A204.1 (cell line): Measurements from ENCODE around the gene EZH2.

Experiments
- FAIRE-seq: peaks from 2 replicates; lab custom pipeline; 2012; peaks lifted over from hg19 to GRCh38; lab: Jason Lieb, UNC

The EZH2 gene

GRCh38 chr7:148854983-148855382 lies 29.1 kb downstream of the EZH2 start:
- no peak for FAIRE-seq

GRCh38 chr7:148852272-148852671 lies 31.8 kb downstream of the EZH2 start:
- no peak for FAIRE-seq

GRCh38 chr7:148850564-148850963 lies 33.5 kb downstream of the EZH2 start:
- FAIRE-seq = no peak

GRCh38 chr7:148849393-148850098 lies 34.5 kb downstream of the EZH2 start:
- FAIRE-seq = no peak

GRCh38 chr7:148847815-148848734 lies 36.0 kb downstream of the EZH2 start:
- no peak for FAIRE-seq

GRCh38 chr7:148838905-148839304 lies 45.2 kb downstream of the EZH2 start:
- no peak for FAIRE-seq

- FAIRE-seq = no peak
Measured at GRCh38 chr7:148835854-148836253, 48.2 kb downstream of the EZH2 start.

- FAIRE-seq = no peak
Measured at GRCh38 chr7:148834605-148835004, 49.5 kb downstream of the EZH2 start.

- no peak for FAIRE-seq
Measured at GRCh38 chr7:148831782-148832181, 52.3 kb downstream of the EZH2 start.

GRCh38 chr7:148830897-148831692 lies 53.0 kb downstream of the EZH2 start:
- FAIRE-seq = no peak

GRCh38 chr7:148828965-148829364 lies 55.1 kb downstream of the EZH2 start:
- FAIRE-seq = no peak

- FAIRE-seq = no peak
Measured at GRCh38 chr7:148825338-148825737, 58.8 kb downstream of the EZH2 start.

GRCh38 chr7:148824864-148825263 lies 59.2 kb downstream of the EZH2 start:
- FAIRE-seq = peak; percentile 11

GRCh38 chr7:148821422-148821821 lies 62.7 kb downstream of the EZH2 start:
- no peak for FAIRE-seq

GRCh38 chr7:148819697-148820360 lies 64.3 kb downstream of the EZH2 start:
- FAIRE-seq = no peak

- FAIRE-seq = no peak
Measured at GRCh38 chr7:148815612-148816011, 68.5 kb downstream of the EZH2 start.

- FAIRE-seq = no peak
Measured at GRCh38 chr7:148814922-148815559, 69.0 kb downstream of the EZH2 start.

GRCh38 chr7:148813890-148814289 lies 70.2 kb downstream of the EZH2 start:
- no peak for FAIRE-seq

GRCh38 chr7:148811892-148812291 lies 72.2 kb downstream of the EZH2 start:
- no peak for FAIRE-seq

GRCh38 chr7:148809856-148810255 lies 74.2 kb downstream of the EZH2 start:
- no peak for FAIRE-seq

- no peak for FAIRE-seq
Measured at GRCh38 chr7:148807436-148807835, 76.7 kb downstream of the EZH2 start.

- no peak for FAIRE-seq
Measured at GRCh38 chr7:148806187-148806586, 77.9 kb downstream of the EZH2 start.
